ENCODE measurements around the gene FLYWCH1. TPM values are rescaled to one million over a fixed set of nuclear protein-coding genes. Genes with fewer than 3 reads are reported as not detected.
"Not testable (repeated sequence)": the region's sequence is repeated elsewhere in the genome, so short reads cannot be mapped to it uniquely, and the experiment has no call there.

FLYWCH1 gene
- total and polyA plus RNA-seq, 9 donors: 7.8 to 28.5 (median 17.3) TPM

DNA sequence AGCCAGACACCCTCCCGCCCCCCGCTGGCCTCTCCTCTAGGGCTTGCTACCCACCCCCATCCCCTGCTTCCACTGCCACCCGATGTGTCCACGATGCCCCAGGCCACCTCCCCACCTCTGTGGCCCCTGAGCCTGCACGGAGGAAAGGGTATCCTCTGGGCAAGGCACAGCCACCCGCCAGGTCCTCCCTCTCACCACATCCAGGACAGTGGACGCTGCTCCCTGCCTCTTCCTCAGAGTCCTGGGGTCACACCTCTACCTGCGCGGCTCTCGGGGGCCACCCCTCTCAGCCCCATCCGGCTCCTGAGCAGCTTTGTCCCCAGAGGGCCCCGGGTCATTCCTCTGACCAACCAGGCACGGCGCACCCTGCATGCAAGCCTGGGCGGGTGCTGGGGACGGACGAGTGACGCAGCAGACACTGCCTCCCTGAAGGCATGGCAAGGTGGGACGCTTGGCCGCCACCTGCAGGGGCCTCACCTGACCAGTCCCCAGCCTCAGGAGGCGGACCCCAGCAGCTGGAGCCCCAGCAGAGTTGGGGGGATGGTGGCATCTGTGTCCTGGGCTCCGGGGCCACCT lies 24.8 kb downstream of the FLYWCH1 start:
- peaks cover 58% of the 10 kb centered on the region for H3K36me3 ChIP-seq (ENCODE audit: control insufficient read depth, insufficient read depth, low read length)
- H3K4me3 ChIP-seq (ENCODE audit: low read length): no peak overlapping the region
- H3K9me3 ChIP-seq (replicated peaks; ENCODE audit: control insufficient read depth, low read depth, low read length): no peaks in the 10 kb centered on the region
- H3K27me3 ChIP-seq (ENCODE audit: control insufficient read depth, insufficient read depth, low read length): no peaks in the 10 kb centered on the region
- 90% methylated on average over 17 of the region's 22 CpGs for WGBS (ENCODE audit: insufficient coverage)
- DNase-seq: no peak
- H3K4me1 ChIP-seq (ENCODE audit: control insufficient read depth, insufficient read depth, low read length): no peaks in the 10 kb centered on the region
- H3K27ac ChIP-seq (ENCODE audit: low read length): no peak overlapping the region

DNA sequence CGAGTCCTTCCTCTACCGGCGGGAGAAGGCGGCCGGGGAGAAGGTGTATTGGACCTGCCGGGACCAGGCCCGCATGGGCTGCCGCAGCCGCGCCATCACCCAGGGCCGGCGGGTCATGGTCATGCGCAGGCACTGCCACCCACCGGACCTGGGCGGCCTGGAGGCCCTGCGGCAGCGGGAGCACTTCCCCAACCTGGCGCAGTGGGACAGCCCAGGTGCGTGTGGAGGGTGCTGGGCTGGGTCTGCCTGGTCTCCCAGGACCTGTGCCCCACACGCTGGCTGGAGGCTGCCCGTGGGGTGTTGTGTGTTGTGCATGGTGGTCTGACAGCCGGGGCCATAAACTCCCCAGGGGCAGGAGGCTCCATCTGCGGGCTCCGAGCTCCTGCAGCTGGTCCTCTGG lies 25.4 kb downstream of the FLYWCH1 start:
- no peak for DNase-seq
- Histone ChIP-seq H3K36me3 (ENCODE audit: control insufficient read depth, insufficient read depth, low read length) (peaks cover 58% of the 10 kb centered on the region), H3K27ac (ENCODE audit: low read length) (no peak overlapping the region), H3K4me1 (ENCODE audit: control insufficient read depth, insufficient read depth, low read length) (no peaks in the 10 kb centered on the region), H3K27me3 (ENCODE audit: control insufficient read depth, insufficient read depth, low read length) (no peaks in the 10 kb centered on the region), H3K4me3 (ENCODE audit: low read length) (no peak overlapping the region), H3K9me3 (replicated peaks; ENCODE audit: control insufficient read depth, low read depth, low read length) (no peaks in the 10 kb centered on the region)
- WGBS (ENCODE audit: insufficient coverage): 91% methylated on average over 20 of the region's 24 CpGs

DNA sequence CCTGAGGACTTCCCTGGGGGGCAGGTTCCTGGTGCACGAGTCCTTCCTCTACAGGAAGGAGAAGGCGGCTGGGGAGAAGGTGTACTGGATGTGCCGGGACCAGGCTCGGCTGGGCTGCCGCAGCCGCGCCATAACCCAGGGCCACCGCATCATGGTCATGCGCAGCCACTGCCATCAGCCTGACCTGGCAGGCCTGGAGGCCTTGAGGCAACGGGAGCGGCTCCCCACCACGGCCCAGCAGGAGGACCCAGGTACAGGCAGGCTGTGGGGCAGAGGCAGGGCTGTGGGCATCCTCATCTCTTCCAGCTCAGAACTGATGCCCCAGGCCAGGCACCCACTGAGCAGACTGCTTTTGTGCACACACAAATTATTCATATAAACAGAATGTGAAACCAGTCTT lies 26.5 kb downstream of the FLYWCH1 start:
- no peak for DNase-seq
- Histone ChIP-seq H3K9me3 (replicated peaks; ENCODE audit: control insufficient read depth, low read depth, low read length) (no peaks in the 10 kb centered on the region), H3K27me3 (ENCODE audit: control insufficient read depth, insufficient read depth, low read length) (no peaks in the 10 kb centered on the region), H3K36me3 (ENCODE audit: control insufficient read depth, insufficient read depth, low read length) (peaks cover 58% of the 10 kb centered on the region), H3K4me1 (ENCODE audit: control insufficient read depth, insufficient read depth, low read length) (no peaks in the 10 kb centered on the region), H3K4me3 (ENCODE audit: low read length) (no peak overlapping the region), H3K27ac (ENCODE audit: low read length) (no peak overlapping the region)
- 96% methylated on average over 7 of the region's 12 CpGs for WGBS (ENCODE audit: insufficient coverage)

DNA sequence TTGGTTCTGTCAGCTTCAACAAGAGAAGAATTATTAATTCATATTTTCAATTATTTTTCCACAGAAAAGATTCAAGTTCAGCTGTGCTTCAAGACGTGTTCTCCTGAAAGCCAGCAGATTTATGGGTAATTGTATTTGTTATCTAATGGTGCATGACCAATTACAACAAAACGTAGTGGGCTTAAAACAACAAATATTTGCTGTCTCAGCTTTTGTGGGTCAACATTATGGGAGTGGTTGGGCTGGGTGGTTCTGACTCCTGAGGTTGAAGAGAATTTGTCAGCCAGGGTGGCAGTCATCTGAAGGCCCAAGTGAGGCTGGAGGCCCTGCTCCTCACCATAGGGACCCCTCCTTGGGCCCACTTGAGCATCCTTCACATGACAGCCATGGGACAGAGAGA lies 28.2 kb downstream of the FLYWCH1 start:
- Histone ChIP-seq H3K36me3 (ENCODE audit: control insufficient read depth, insufficient read depth, low read length) (peaks cover 47% of the 10 kb centered on the region), H3K9me3 (replicated peaks; ENCODE audit: control insufficient read depth, low read depth, low read length) (no peaks in the 10 kb centered on the region), H3K27ac (ENCODE audit: low read length) (no peak overlapping the region), H3K4me1 (ENCODE audit: control insufficient read depth, insufficient read depth, low read length) (no peaks in the 10 kb centered on the region), H3K27me3 (ENCODE audit: control insufficient read depth, insufficient read depth, low read length) (no peaks in the 10 kb centered on the region), H3K4me3 (ENCODE audit: low read length) (no peak overlapping the region)
- 80% methylated on average over 1 of the region's 2 CpGs for WGBS (ENCODE audit: insufficient coverage)
- no peak for DNase-seq

DNA sequence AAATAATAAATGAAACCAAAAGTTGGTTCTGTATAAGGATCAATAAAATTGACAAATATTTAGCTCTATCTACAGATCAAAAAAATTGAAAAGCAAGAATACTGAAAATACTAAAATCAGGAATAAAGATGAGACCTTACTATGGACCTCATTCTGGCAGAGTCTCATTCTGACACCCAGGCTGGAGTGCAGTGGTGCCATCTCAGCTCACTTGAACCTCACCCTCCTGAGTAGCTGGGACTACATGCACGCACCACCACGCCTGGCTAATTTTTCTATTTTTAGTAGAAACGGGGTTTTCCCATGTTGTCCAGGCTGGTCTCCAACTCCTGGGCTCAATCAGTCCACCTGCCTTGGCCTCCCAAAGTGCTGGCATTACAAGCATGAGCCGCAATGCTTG lies 30.3 kb downstream of the FLYWCH1 start:
- H3K36me3 ChIP-seq (ENCODE audit: control insufficient read depth, insufficient read depth, low read length): peaks cover 38% of the 10 kb centered on the region
- H3K4me3 ChIP-seq (ENCODE audit: low read length): no peak overlapping the region
- WGBS (ENCODE audit: insufficient coverage): 90% methylated on average over 4 of the region's 4 CpGs

DNA sequence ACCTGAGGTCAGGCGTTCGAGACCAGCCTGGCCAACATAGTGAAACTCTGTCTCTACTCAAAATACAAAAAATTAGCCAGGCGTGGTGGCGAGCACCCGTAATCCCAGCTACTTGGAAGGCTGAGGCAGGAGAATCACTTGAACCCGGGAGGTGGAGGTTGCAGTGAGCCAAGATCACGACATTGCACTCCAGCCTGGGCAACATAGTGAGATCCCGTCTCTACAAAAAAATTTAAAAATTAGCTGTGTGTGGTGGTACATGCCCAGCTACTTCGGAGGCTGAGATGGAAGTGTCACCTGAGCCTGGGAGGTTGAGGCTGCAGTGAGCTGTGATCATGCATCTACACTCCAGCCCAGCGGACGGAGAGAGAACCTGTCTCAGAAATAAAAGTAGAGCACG lies 32.0 kb downstream of the FLYWCH1 start:
- H3K27ac ChIP-seq (ENCODE audit: low read length); H3K4me3 ChIP-seq (ENCODE audit: low read length); H3K9me3 ChIP-seq (replicated peaks; ENCODE audit: control insufficient read depth, low read depth, low read length); H3K27me3 ChIP-seq (ENCODE audit: control insufficient read depth, insufficient read depth, low read length); H3K4me1 ChIP-seq (ENCODE audit: control insufficient read depth, insufficient read depth, low read length); DNase-seq: not testable (repeated sequence)
- 81% methylated on average over 6 of the region's 12 CpGs for WGBS (ENCODE audit: insufficient coverage)
- peaks cover 25% of the 10 kb centered on the region for H3K36me3 ChIP-seq (ENCODE audit: control insufficient read depth, insufficient read depth, low read length)

More for the DNA sequence above, 30.3 kb downstream of the FLYWCH1 start:
- Histone ChIP-seq H3K27me3 (ENCODE audit: control insufficient read depth, insufficient read depth, low read length) (no peaks in the 10 kb centered on the region), H3K4me1 (ENCODE audit: control insufficient read depth, insufficient read depth, low read length) (no peaks in the 10 kb centered on the region), H3K9me3 (replicated peaks; ENCODE audit: control insufficient read depth, low read depth, low read length) (no peaks in the 10 kb centered on the region), H3K27ac (ENCODE audit: low read length) (no peak overlapping the region)
- no peak for DNase-seq

DNA sequence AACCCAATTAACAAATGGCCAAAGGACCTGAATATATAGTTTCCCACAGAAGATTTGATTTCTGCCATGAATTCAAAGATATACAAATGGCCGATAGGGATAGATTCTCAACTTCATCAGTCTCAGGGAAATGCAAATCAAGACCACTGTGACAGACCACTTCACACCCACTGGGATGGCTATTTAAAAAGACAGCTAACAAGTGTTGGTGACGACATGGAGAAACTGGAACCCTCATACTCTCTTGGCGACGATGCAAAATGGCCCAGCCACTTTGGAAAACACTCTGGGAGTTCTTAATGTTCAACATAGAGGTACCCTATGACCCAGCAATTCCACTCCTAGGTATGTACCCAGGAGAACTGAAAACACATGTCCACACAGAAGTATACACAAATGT lies 34.9 kb downstream of the FLYWCH1 start:
- Histone ChIP-seq H3K4me1 (ENCODE audit: control insufficient read depth, insufficient read depth, low read length) (peaks cover 18% of the 10 kb centered on the region), H3K9me3 (replicated peaks; ENCODE audit: control insufficient read depth, low read depth, low read length) (no peaks in the 10 kb centered on the region), H3K4me3 (ENCODE audit: low read length) (no peak overlapping the region), H3K27me3 (ENCODE audit: control insufficient read depth, insufficient read depth, low read length) (no peaks in the 10 kb centered on the region), H3K36me3 (ENCODE audit: control insufficient read depth, insufficient read depth, low read length) (peaks cover 11% of the 10 kb centered on the region), H3K27ac (ENCODE audit: low read length) (no peak overlapping the region)
- 90% methylated on average over 3 of the region's 4 CpGs for WGBS (ENCODE audit: insufficient coverage)
- no peak for DNase-seq

DNA sequence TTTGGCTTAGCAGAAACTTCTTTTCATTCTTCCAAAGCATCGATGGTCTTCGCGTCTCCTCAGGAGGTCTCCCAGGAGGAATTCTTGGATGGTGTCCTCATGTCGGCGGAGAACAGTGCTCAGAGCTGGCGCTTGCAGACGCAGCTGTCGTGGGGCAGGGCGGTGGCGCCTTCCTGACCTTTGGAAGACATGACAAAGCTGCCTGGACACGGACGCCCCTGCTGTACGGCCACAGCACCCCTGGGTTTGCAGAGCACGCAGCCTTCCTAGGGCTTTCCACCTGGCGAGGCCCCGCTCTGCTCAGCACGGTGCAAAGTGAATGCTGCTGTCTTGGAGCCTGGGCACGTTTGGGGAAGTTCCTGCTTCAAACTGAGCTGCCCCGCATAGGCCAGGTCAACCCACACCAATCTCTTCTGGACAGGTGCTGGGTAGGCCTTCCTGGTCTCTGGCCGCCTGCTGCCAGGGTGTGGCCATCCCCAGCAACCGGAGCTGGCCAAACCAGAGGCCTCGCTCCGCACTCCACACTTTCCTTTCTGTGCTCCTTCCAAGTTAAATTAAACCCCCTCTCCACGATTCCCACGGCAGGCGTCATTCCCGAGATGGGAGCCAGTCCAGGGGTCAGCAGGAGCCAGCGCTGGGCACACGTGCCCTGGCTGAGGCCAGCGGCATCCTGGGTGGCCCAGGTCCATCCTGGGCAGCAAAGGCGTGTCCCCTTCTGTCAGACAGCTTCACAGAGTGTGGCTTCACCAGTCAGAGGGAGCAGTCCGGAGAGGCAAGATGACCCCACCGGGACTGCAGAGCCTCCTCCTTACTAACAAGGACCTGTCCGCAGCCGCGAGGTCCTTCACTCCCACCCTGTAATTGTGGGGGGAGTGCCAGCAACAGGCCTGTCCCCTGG lies 37.3 kb downstream of the FLYWCH1 start:
- Histone ChIP-seq H3K36me3 (ENCODE audit: control insufficient read depth, insufficient read depth, low read length) (peaks cover 3% of the 10 kb centered on the region), H3K9me3 (replicated peaks; ENCODE audit: control insufficient read depth, low read depth, low read length) (no peaks in the 10 kb centered on the region), H3K4me1 (ENCODE audit: control insufficient read depth, insufficient read depth, low read length) (peaks cover 30% of the 10 kb centered on the region), H3K4me3 (ENCODE audit: low read length) (no peak overlapping the region), H3K27me3 (ENCODE audit: control insufficient read depth, insufficient read depth, low read length) (peaks cover 6% of the 10 kb centered on the region), H3K27ac (ENCODE audit: low read length) (peak overlapping the region; percentile 42)
- no peak for DNase-seq
- 69% methylated on average over 31 of the region's 36 CpGs for WGBS (ENCODE audit: insufficient coverage)

DNA sequence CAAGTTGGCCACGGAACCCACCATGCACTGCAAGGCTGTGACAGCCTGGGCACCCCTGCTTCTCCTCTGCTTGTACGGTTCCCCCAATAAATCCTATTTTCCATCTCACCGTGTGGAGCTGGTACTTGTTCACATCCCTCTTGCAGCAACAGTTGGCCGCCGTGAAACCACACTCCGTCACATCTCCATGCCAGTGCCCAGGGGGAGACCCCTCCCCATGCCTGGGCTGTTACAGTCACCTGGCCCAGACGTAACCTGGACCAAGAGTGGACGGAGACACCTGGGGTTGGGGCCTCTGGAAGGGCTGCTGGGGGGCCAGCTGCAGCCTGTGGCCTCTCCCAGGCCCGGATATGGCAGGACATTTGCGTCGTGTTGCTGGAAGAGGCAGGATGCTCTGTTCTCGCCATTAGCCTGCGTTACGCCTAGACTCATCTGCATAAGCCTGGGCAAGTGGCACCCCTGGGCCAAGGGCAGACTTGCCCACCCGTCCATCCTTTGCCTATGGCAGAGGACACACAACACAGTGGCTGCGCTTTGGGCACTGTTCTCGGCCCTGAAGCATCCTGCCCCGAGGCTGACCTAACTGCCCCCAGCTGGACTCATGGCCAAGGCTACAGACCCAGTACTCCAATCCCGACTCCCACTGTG lies 38.1 kb downstream of the FLYWCH1 start:
- Histone ChIP-seq H3K9me3 (replicated peaks; ENCODE audit: control insufficient read depth, low read depth, low read length) (no peaks in the 10 kb centered on the region), H3K27me3 (ENCODE audit: control insufficient read depth, insufficient read depth, low read length) (peaks cover 11% of the 10 kb centered on the region), H3K27ac (ENCODE audit: low read length) (no peak overlapping the region), H3K36me3 (ENCODE audit: control insufficient read depth, insufficient read depth, low read length) (peaks cover 3% of the 10 kb centered on the region), H3K4me3 (ENCODE audit: low read length) (no peak overlapping the region), H3K4me1 (ENCODE audit: control insufficient read depth, insufficient read depth, low read length) (peaks cover 30% of the 10 kb centered on the region)
- no peak for DNase-seq
- 77% methylated on average over 19 of the region's 19 CpGs for WGBS (ENCODE audit: insufficient coverage)

DNA sequence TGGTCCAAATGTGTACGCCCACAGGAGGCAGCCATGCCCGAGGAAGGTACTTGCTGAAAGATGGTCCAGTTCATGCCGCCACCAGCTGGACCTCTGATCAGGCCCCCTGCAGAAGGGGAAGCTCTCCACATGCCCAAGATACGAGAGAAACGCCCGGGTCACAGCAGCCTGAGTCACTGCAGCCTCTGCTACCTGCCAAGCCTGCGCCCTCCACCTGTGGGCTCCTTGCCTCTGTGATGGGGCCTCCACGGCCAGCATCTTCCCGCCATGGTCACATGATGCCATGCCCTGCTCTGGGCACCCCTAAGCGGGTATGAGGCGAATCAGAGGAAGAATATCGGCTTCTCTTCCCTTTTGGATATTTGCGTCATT lies 38.6 kb downstream of the FLYWCH1 start:
- peaks cover 3% of the 10 kb centered on the region for H3K36me3 ChIP-seq (ENCODE audit: control insufficient read depth, insufficient read depth, low read length)
- DNase-seq: no peak
- H3K4me3 ChIP-seq (ENCODE audit: low read length): no peak overlapping the region
- H3K27me3 ChIP-seq (ENCODE audit: control insufficient read depth, insufficient read depth, low read length): peaks cover 15% of the 10 kb centered on the region
- H3K9me3 ChIP-seq (replicated peaks; ENCODE audit: control insufficient read depth, low read depth, low read length): no peaks in the 10 kb centered on the region
- peaks cover 30% of the 10 kb centered on the region for H3K4me1 ChIP-seq (ENCODE audit: control insufficient read depth, insufficient read depth, low read length)
- 98% methylated on average over 13 of the region's 13 CpGs for WGBS (ENCODE audit: insufficient coverage)
- H3K27ac ChIP-seq (ENCODE audit: low read length): no peak overlapping the region

Measured in muscle of leg (tissue), 11 donors.